Measurements from ENCODE around the gene ZFPM1.

DNA sequence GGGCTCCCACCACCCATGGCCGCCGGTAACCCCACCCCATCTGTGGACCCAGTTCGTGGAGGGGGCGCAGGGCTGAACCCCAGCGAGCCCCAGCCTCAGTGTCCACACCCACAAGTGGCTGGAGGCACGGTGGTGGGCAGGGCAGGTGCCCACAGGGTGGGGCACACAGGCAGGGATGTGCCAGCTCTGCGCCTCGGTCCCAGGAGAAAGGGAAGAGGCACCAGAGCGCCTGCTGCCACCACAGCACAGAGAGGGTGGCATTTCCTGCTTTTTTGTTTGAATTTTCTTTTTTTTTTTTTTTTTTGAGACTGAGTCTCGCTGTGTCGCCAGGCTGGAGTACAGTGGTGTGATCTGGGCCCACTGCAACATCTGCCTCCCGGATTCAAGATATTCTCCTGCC lies 19.0 kb downstream of the ZFPM1 start:
- TF ChIP-seq, protein P1, sequence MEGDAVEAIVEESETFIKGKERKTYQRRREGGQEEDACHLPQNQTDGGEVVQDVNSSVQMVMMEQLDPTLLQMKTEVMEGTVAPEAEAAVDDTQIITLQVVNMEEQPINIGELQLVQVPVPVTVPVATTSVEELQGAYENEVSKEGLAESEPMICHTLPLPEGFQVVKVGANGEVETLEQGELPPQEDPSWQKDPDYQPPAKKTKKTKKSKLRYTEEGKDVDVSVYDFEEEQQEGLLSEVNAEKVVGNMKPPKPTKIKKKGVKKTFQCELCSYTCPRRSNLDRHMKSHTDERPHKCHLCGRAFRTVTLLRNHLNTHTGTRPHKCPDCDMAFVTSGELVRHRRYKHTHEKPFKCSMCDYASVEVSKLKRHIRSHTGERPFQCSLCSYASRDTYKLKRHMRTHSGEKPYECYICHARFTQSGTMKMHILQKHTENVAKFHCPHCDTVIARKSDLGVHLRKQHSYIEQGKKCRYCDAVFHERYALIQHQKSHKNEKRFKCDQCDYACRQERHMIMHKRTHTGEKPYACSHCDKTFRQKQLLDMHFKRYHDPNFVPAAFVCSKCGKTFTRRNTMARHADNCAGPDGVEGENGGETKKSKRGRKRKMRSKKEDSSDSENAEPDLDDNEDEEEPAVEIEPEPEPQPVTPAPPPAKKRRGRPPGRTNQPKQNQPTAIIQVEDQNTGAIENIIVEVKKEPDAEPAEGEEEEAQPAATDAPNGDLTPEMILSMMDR (IDR thresholded peaks at IDR 0.05): no peak
- TF ChIP-seq POLR2A (IDR thresholded peaks at IDR 0.05): no peak
